T-helper 17 cell (primary cell): ENCODE measurements around the gene TACC2. TPM values are rescaled to one million over a fixed set of nuclear protein-coding genes. Genes with fewer than 3 reads are reported as not detected.
"Not testable (repeated sequence)": the region's sequence is repeated elsewhere in the genome, so short reads cannot be mapped to it uniquely, and the experiment has no call there.

Experiments
- ATAC-seq: fragments of 150-1000 bp; cut with Tn5 transposase; 2 replicates; pipeline ENCODE4 v1.10.0; 2021; ENCODE audit warnings: mild to moderate bottlenecking, moderate library complexity
- DNase-seq, 3 donors: peaks; one replicate each; pipeline versions ENCODE4 v3.0.0 to v3.0.0-alpha.2; 2020 to 2021
- H3K9me3 ChIP-seq: one replicate; pipeline ENCODE4 v1.7.0; 2013; ENCODE audit warnings: low read length, mild to moderate bottlenecking; ENCODE audit not compliant: control insufficient read depth, poor library complexity, severe bottlenecking
- H3K27ac Mint-ChIP-seq: one replicate; pipeline ENCODE4 v1.8.0; 2022; ENCODE audit warnings: mild to moderate bottlenecking, moderate library complexity, mixed read lengths
- H3K27me3 Mint-ChIP-seq: one replicate; pipeline ENCODE4 v1.8.0; 2022; ENCODE audit warnings: mixed read lengths
- H3K36me3 Mint-ChIP-seq: one replicate; pipeline ENCODE4 v1.8.0; 2022; ENCODE audit warnings: low read depth, mixed read lengths
- H3K4me1 Mint-ChIP-seq: one replicate; pipeline ENCODE4 v1.8.0; 2022; ENCODE audit warnings: mild to moderate bottlenecking, mixed read lengths
- H3K4me3 Mint-ChIP-seq: one replicate; pipeline ENCODE4 v1.8.0; 2022; ENCODE audit warnings: mild to moderate bottlenecking, moderate library complexity, mixed read lengths
- total RNA-seq, 4 donors: library from RNA in 2 of 4; stranded (reverse) in 2 of 4; gene quantifications; one replicate each; pipeline ENCODE4 v1.2.3 and lab custom pipeline; 2022 to 2026

The TACC2 gene
- total RNA-seq, 2 donors from 2014 or later: not detected

GRCh38 chr10:122023257-122023656 is 34.3 kb downstream of the TACC2 start:
- not testable (repeated sequence) for H3K36me3 Mint-ChIP-seq, H3K9me3 ChIP-seq, H3K4me3 Mint-ChIP-seq, ATAC-seq, H3K4me1 Mint-ChIP-seq, DNase-seq, H3K27ac Mint-ChIP-seq
- peaks cover 23% of the 10 kb centered on the region for H3K27me3 Mint-ChIP-seq

- Mint-ChIP-seq H3K36me3 (no peaks in the 10 kb centered on the region), H3K27ac (no peak overlapping the region), H3K4me3 (no peak overlapping the region), H3K27me3 (peaks cover 30% of the 10 kb centered on the region), H3K4me1 (no peaks in the 10 kb centered on the region)
- ATAC-seq (no peak), DNase-seq (no peak)
- no peaks in the 10 kb centered on the region for H3K9me3 ChIP-seq
Observed at GRCh38 chr10:122029499-122030199, 40.7 kb downstream of the TACC2 start.

GRCh38 chr10:122030200-122030552 is 41.2 kb downstream of the TACC2 start:
- no peaks in the 10 kb centered on the region for H3K9me3 ChIP-seq
- no peaks in the 10 kb centered on the region for H3K36me3 Mint-ChIP-seq
- DNase-seq (no peak), ATAC-seq (no peak)
- no peak overlapping the region for H3K27ac Mint-ChIP-seq
- no peaks in the 10 kb centered on the region for H3K4me1 Mint-ChIP-seq
- H3K4me3 Mint-ChIP-seq: no peak overlapping the region
- H3K27me3 Mint-ChIP-seq: peaks cover 30% of the 10 kb centered on the region

GRCh38 chr10:122033224-122033926 is 44.4 kb downstream of the TACC2 start:
- Mint-ChIP-seq H3K4me1 (no peaks in the 10 kb centered on the region), H3K4me3 (no peak overlapping the region), H3K36me3 (peaks cover under 1% of the 10 kb centered on the region), H3K27me3 (peaks cover 48% of the 10 kb centered on the region), H3K27ac (no peak overlapping the region)
- H3K9me3 ChIP-seq: no peaks in the 10 kb centered on the region
- DNase-seq (no peak), ATAC-seq (no peak)

- H3K4me1 Mint-ChIP-seq: no peaks in the 10 kb centered on the region
- ATAC-seq: no peak
- no peak for DNase-seq
- no peak overlapping the region for H3K4me3 Mint-ChIP-seq
- H3K27ac Mint-ChIP-seq: no peak overlapping the region
- no peaks in the 10 kb centered on the region for H3K9me3 ChIP-seq
- peaks cover 54% of the 10 kb centered on the region for H3K27me3 Mint-ChIP-seq
- H3K36me3 Mint-ChIP-seq: peaks cover 3% of the 10 kb centered on the region
Observed at GRCh38 chr10:122034149-122034756, 45.3 kb downstream of the TACC2 start.

- ATAC-seq (no peak), DNase-seq (no peak)
- no peak overlapping the region for H3K27ac Mint-ChIP-seq
- H3K4me3 Mint-ChIP-seq: no peak overlapping the region
- peaks cover 3% of the 10 kb centered on the region for H3K36me3 Mint-ChIP-seq
- H3K4me1 Mint-ChIP-seq: peaks cover 2% of the 10 kb centered on the region
- peaks cover 72% of the 10 kb centered on the region for H3K27me3 Mint-ChIP-seq
- no peaks in the 10 kb centered on the region for H3K9me3 ChIP-seq
Observed at GRCh38 chr10:122040786-122041185, 51.8 kb downstream of the TACC2 start.

- Mint-ChIP-seq H3K27me3 (peaks cover 65% of the 10 kb centered on the region), H3K36me3 (peaks cover 3% of the 10 kb centered on the region), H3K4me1 (peaks cover 2% of the 10 kb centered on the region), H3K4me3 (no peak overlapping the region), H3K27ac (no peak overlapping the region)
- DNase-seq (no peak), ATAC-seq (no peak)
- no peaks in the 10 kb centered on the region for H3K9me3 ChIP-seq
Observed at GRCh38 chr10:122042836-122043235, 53.9 kb downstream of the TACC2 start.

- H3K36me3 Mint-ChIP-seq: no peaks in the 10 kb centered on the region
- H3K4me3 Mint-ChIP-seq: no peak overlapping the region
- ATAC-seq (no peak), DNase-seq (no peak)
- H3K4me1 Mint-ChIP-seq: peaks cover 2% of the 10 kb centered on the region
- H3K27ac Mint-ChIP-seq: no peak overlapping the region
- peaks cover 55% of the 10 kb centered on the region for H3K27me3 Mint-ChIP-seq
- H3K9me3 ChIP-seq: no peaks in the 10 kb centered on the region
Observed at GRCh38 chr10:122044045-122044661, 55.2 kb downstream of the TACC2 start.

GRCh38 chr10:122044713-122045112 is 55.8 kb downstream of the TACC2 start:
- H3K4me3 Mint-ChIP-seq: no peak overlapping the region
- ATAC-seq (no peak), DNase-seq (no peak)
- H3K9me3 ChIP-seq: no peaks in the 10 kb centered on the region
- no peaks in the 10 kb centered on the region for H3K36me3 Mint-ChIP-seq
- peaks cover 49% of the 10 kb centered on the region for H3K27me3 Mint-ChIP-seq
- H3K27ac Mint-ChIP-seq: no peak overlapping the region
- H3K4me1 Mint-ChIP-seq: peaks cover 2% of the 10 kb centered on the region

GRCh38 chr10:122045212-122045611 is 56.2 kb downstream of the TACC2 start:
- ATAC-seq (no peak), DNase-seq (no peak)
- H3K27me3 Mint-ChIP-seq: peaks cover 44% of the 10 kb centered on the region
- no peaks in the 10 kb centered on the region for H3K9me3 ChIP-seq
- H3K36me3 Mint-ChIP-seq: no peaks in the 10 kb centered on the region
- H3K4me3 Mint-ChIP-seq: no peak overlapping the region
- peaks cover 2% of the 10 kb centered on the region for H3K4me1 Mint-ChIP-seq
- H3K27ac Mint-ChIP-seq: no peak overlapping the region

GRCh38 chr10:122047560-122047959 is 58.6 kb downstream of the TACC2 start:
- ATAC-seq (no peak), DNase-seq (no peak)
- Mint-ChIP-seq H3K27ac (no peak overlapping the region), H3K27me3 (peaks cover 34% of the 10 kb centered on the region), H3K4me3 (no peak overlapping the region), H3K4me1 (peaks cover 2% of the 10 kb centered on the region), H3K36me3 (no peaks in the 10 kb centered on the region)
- no peaks in the 10 kb centered on the region for H3K9me3 ChIP-seq

- ATAC-seq (no peak), DNase-seq (no peak)
- no peaks in the 10 kb centered on the region for H3K9me3 ChIP-seq
- Mint-ChIP-seq H3K4me3 (no peak overlapping the region), H3K27ac (no peak overlapping the region), H3K36me3 (peaks cover under 1% of the 10 kb centered on the region), H3K4me1 (no peaks in the 10 kb centered on the region), H3K27me3 (peaks cover 28% of the 10 kb centered on the region)
Observed at GRCh38 chr10:122049076-122049475, 60.1 kb downstream of the TACC2 start.

GRCh38 chr10:122050311-122050710 is 61.3 kb downstream of the TACC2 start:
- ATAC-seq (no peak), DNase-seq (no peak)
- H3K27ac Mint-ChIP-seq: no peak overlapping the region
- H3K4me1 Mint-ChIP-seq: no peaks in the 10 kb centered on the region
- no peak overlapping the region for H3K4me3 Mint-ChIP-seq
- peaks cover 18% of the 10 kb centered on the region for H3K27me3 Mint-ChIP-seq
- H3K36me3 Mint-ChIP-seq: peaks cover 2% of the 10 kb centered on the region
- no peaks in the 10 kb centered on the region for H3K9me3 ChIP-seq
